Panc1 (cell line): ENCODE data around the gene CATSPERD. TPM values are rescaled to one million over a fixed set of nuclear protein-coding genes. Genes with fewer than 3 reads are reported as not detected.
"Not testable (repeated sequence)": the region's sequence is repeated elsewhere in the genome, so short reads cannot be mapped to it uniquely, and the experiment has no call there.

Experiments
- ATAC-seq: fragments of 200-7000 bp; cut with Tn5 transposase; 2 replicates; pipeline ENCODE4 v1.9.1; 2020; ENCODE audit warnings: mild to moderate bottlenecking, moderate library complexity
- BruUV-seq: library from RNA; stranded (reverse); fragments of 400-500 nt; replicated peaks from 2 replicates; lab custom pipeline; 2021; lab: Mats Ljungman, UMichigan
- CTCF ChIA-PET: fragments of 300-600 bp; sonication (Branson Sonifier 250); formaldehyde crosslinking; loops from one replicate; lab custom pipeline; 2022; ENCODE audit warnings: antibody characterized with exemption; lab: Charles Lee
- POLR2A ChIA-PET: fragments of 300-600 bp; sonication (Branson Sonifier 250); formaldehyde crosslinking; loops from one replicate; lab custom pipeline; 2022; ENCODE audit warnings: antibody characterized with exemption; lab: Charles Lee
- DNase-seq: peaks from one replicate; pipeline ENCODE4 v3.0.0-alpha.2; 2010; ENCODE audit warnings: low read depth, low spot score
- H3K27ac ChIP-seq: 2 replicates; pipeline ENCODE4 v1.5.1; 2011; ENCODE audit warnings: mild to moderate bottlenecking, low read length, inconsistent platforms
- H3K27me3 ChIP-seq: fragments of 200-500 bp; sonication (Bioruptor generic); 2 replicates; pipeline ENCODE4 v1.6.0; 2014; ENCODE audit warnings: low read length, inconsistent platforms; ENCODE audit not compliant: control insufficient read depth, insufficient read depth
- H3K36me3 ChIP-seq: fragments of 200-500 bp; sonication (Bioruptor generic); 2 replicates; pipeline ENCODE4 v1.5.1; 2014; ENCODE audit warnings: inconsistent platforms, mild to moderate bottlenecking, low read length, moderate library complexity; ENCODE audit not compliant: control insufficient read depth, insufficient read depth
- H3K4me1 ChIP-seq: 2 replicates; pipeline ENCODE4 v1.5.1; 2011; ENCODE audit warnings: inconsistent platforms, mild to moderate bottlenecking, low read length, moderate library complexity; ENCODE audit not compliant: control insufficient read depth, insufficient read depth
- H3K4me3 ChIP-seq, 2 experiments: 2 replicates each; pipeline ENCODE4 v1.5.1; 2011 to 2012; ENCODE audit warnings: low read depth in 2 of 2, low read length in 2 of 2, mild to moderate bottlenecking in 2 of 2, inconsistent platforms in 1 of 2, moderate library complexity in 1 of 2
- H3K9me3 ChIP-seq: fragments of 200-500 bp; sonication (Bioruptor generic); 2 replicates; pipeline ENCODE4 v1.5.1; 2014; ENCODE audit warnings: low read depth, mild to moderate bottlenecking, inconsistent platforms, low read length, moderate library complexity; ENCODE audit not compliant: control insufficient read depth, insufficient read depth
- CTCF ChIP-seq: fragments of 450-650 bp; IDR thresholded peaks from 2 replicates; pipeline ENCODE4 v1.5.1; 2017; ENCODE audit warnings: mild to moderate bottlenecking
- POLR2AphosphoS5 ChIP-seq: IDR thresholded peaks from 2 replicates; pipeline ENCODE4 v1.6.1; 2012; ENCODE audit warnings: mild to moderate bottlenecking, low read depth, low read length, moderate library complexity
- SIN3A ChIP-seq: IDR thresholded peaks from 2 replicates; pipeline ENCODE4 v1.6.1; 2012; ENCODE audit warnings: low read depth, mild to moderate bottlenecking, low read length, moderate library complexity, borderline replicate concordance; ENCODE audit not compliant: insufficient read depth
- TCF7L2 ChIP-seq: IDR thresholded peaks from 2 replicates; pipeline ENCODE4 v1.6.1; 2011; ENCODE audit warnings: mild to moderate bottlenecking, low read depth, low read length, inconsistent platforms
- in situ Hi-C: cut with HindIII; loops from 2 replicates; pipeline ENCODE4 v1.10.0; 2016; ENCODE audit warnings: low sequenced_read_pairs, low pct_unique_long_range_greater_than_20kb
- intact Hi-C: fragments of 100-400 bp; cut with micrococcal nuclease; formaldehyde crosslinking; loops from one replicate; pipeline ENCODE4 v1.10.0; 2022; ENCODE audit not compliant: unreplicated experiment
- total RNA-seq: library from RNA; stranded (reverse); gene quantifications from one replicate; pipeline ENCODE4 v1.2.1, GENCODE V29; 2021; ENCODE audit not compliant: unreplicated experiment
- TF ChIP-seq, protein P1 (sequence below), 2 experiments: IDR thresholded peaks; 2 replicates each; pipeline ENCODE4 v1.6.1; 2011 to 2012; ENCODE audit warnings: low read depth in 2 of 2, control low read depth in 1 of 2, low read length in 1 of 2, mild to moderate bottlenecking in 1 of 2, moderate library complexity in 1 of 2; ENCODE audit not compliant: insufficient read depth in 1 of 2

The CATSPERD gene
- total RNA-seq, 1 experiment from 2014 or later: 0.08 TPM

GRCh38 chr19:5687360-5688198, 32.9 kb upstream of the CATSPERD start:
- CTCF ChIA-PET: no interaction called here

DNA sequence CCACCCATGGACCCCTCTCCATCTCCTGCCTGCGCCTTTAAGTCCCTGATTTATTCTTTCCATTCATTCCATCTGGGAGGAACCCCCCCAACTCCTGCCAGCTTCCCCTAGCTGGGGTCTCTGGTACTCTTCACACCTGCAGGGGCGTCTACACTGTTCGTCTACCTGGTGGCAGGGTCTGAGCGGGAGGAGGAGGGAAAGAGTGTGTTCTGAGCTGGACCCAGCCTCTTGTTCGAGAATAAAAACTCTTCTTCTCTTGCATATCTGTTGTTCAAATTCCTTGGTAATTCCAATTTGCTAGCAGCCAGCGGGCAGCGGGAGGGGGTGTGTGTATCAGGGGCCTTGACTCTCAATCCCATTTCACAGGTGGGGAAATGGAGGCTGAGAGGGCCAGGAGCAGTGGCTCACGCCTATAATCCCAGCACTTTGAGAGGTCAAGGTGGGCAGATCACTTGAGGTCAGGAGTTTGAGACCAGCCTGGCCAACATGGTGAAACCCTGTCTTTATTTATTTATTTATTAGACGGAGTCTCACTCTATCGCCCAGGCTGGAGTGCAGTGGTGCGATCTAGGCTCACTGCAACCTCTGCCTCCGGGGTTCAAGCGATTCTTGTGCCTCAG, 32.1 kb upstream of the CATSPERD start:
- H3K4me1 ChIP-seq, intact Hi-C loops, H3K27ac ChIP-seq, BruUV-seq, H3K9me3 ChIP-seq, H3K36me3 ChIP-seq, DNase-seq, ATAC-seq, CTCF ChIA-PET, H3K4me3 ChIP-seq, in situ Hi-C loops, POLR2A ChIA-PET, H3K27me3 ChIP-seq: not testable (repeated sequence)

More at GRCh38 chr19:5687360-5688198, 32.9 kb upstream of the CATSPERD start:
- DNase-seq: no peak
- in situ Hi-C loops (no loop called here), intact Hi-C loops (no loop called here)
- H3K9me3 ChIP-seq: no peaks in the 10 kb centered on the region
- POLR2A ChIA-PET: no interaction called here
- no peaks in the 10 kb centered on the region for H3K27me3 ChIP-seq
- peaks cover 7% of the 10 kb centered on the region; the same call in 1 of the 2 replicates for H3K36me3 ChIP-seq
- peak; percentile 69 for TF ChIP-seq CTCF
- TF ChIP-seq, protein P1, sequence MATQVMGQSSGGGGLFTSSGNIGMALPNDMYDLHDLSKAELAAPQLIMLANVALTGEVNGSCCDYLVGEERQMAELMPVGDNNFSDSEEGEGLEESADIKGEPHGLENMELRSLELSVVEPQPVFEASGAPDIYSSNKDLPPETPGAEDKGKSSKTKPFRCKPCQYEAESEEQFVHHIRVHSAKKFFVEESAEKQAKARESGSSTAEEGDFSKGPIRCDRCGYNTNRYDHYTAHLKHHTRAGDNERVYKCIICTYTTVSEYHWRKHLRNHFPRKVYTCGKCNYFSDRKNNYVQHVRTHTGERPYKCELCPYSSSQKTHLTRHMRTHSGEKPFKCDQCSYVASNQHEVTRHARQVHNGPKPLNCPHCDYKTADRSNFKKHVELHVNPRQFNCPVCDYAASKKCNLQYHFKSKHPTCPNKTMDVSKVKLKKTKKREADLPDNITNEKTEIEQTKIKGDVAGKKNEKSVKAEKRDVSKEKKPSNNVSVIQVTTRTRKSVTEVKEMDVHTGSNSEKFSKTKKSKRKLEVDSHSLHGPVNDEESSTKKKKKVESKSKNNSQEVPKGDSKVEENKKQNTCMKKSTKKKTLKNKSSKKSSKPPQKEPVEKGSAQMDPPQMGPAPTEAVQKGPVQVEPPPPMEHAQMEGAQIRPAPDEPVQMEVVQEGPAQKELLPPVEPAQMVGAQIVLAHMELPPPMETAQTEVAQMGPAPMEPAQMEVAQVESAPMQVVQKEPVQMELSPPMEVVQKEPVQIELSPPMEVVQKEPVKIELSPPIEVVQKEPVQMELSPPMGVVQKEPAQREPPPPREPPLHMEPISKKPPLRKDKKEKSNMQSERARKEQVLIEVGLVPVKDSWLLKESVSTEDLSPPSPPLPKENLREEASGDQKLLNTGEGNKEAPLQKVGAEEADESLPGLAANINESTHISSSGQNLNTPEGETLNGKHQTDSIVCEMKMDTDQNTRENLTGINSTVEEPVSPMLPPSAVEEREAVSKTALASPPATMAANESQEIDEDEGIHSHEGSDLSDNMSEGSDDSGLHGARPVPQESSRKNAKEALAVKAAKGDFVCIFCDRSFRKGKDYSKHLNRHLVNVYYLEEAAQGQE (IDR thresholded peaks at IDR 0.05; ENCODE audit: insufficient read depth in 1 of 2, low read depth in 2 of 2, low read length in 1 of 2): no peak
- TF ChIP-seq POLR2AphosphoS5: no peak
- TF ChIP-seq TCF7L2: no peak
- TF ChIP-seq SIN3A: no peak
- H3K27ac ChIP-seq: no peak overlapping the region
- peaks cover 3% of the 10 kb centered on the region for H3K4me1 ChIP-seq
- no TSS peak for BruUV-seq
- ATAC-seq: no peak
- H3K4me3 ChIP-seq: peak overlapping the region; percentile 36 to 46
